Psoas muscle (tissue), 8 donors: ENCODE results near the gene VMP1. TPM values are rescaled to one million over a fixed set of nuclear protein-coding genes. Genes with fewer than 3 reads are reported as not detected.
A peak's percentile ranks its signal among the peaks of the same experiment; 100 is the strongest.

ENCODE experiments used
- ATAC-seq, 4 donors: fragments of 200-7000 bp; cut with Tn5 transposase; one replicate each; pipeline ENCODE4 v1.9.1; 2020; ENCODE audit warnings: moderate library complexity in 3 of 4, mild to moderate bottlenecking in 2 of 4
- DNase-seq, 2 donors: peaks; one replicate each; pipeline ENCODE4 v3.0.0-alpha.2; 2020
- H3K27ac ChIP-seq: fragments of 200-600 bp; one replicate; pipeline ENCODE4 v1.8.0; 2022
- H3K27me3 ChIP-seq, 3 donors: fragments of 200-600 bp in 1 of 3; one replicate each; pipeline versions ENCODE4 v1.6.1 to v1.8.0; 2013 to 2022; ENCODE audit warnings: low read length in 2 of 3, mild to moderate bottlenecking in 2 of 3, moderate library complexity in 1 of 3; ENCODE audit not compliant: insufficient read depth in 3 of 3
- H3K36me3 ChIP-seq, 2 donors: fragments of 200-600 bp in 1 of 2; one replicate each; pipeline versions ENCODE4 v1.6.1 to v1.8.0; 2013 to 2022; ENCODE audit warnings: low read depth in 1 of 2, mild to moderate bottlenecking in 1 of 2, moderate library complexity in 1 of 2; ENCODE audit not compliant: insufficient read depth in 1 of 2
- H3K4me1 ChIP-seq: fragments of 200-600 bp; one replicate; pipeline ENCODE4 v1.8.0; 2022
- H3K4me3 ChIP-seq: fragments of 200-600 bp; one replicate; pipeline ENCODE4 v1.8.0; 2022; ENCODE audit warnings: mild to moderate bottlenecking
- H3K9me3 ChIP-seq: fragments of 200-600 bp; one replicate; pipeline ENCODE4 v1.8.0; 2022
- WGBS, 3 donors: extraction: QIAGEN DNeasy Blood & Tissue Kit; methylation state at CpG; one replicate each; pipeline versions ENCODE4 v1.1.6 to v1.1.7; 2013; 5-methylcytosine and 5-hydroxymethylcytosine counted together
- intact Hi-C, 2 donors: fragments of 100-400 bp; cut with DNase I; formaldehyde crosslinking; loops; one replicate each; pipeline versions ENCODE4 v1.11.0 to v1.14.2; 2022
- polyA plus RNA-seq, 3 donors: library from polyadenylated mRNA; stranded (reverse); fragments of 200-250 nt; gene quantifications; one replicate each; pipeline ENCODE4 v1.2.3, GENCODE V29; 2013
- total RNA-seq, 4 donors: library from RNA; stranded (reverse); fragmentation: NEBNext Ultra II Directional in 2 of 4; extraction: Animal tissue kit (Norgen Biotek cat#: 25700) in 2 of 4; gene quantifications; one replicate each; pipeline versions ENCODE4 v1.2.1 to v1.2.4, GENCODE V29; 2021 to 2023
- TF ChIP-seq, protein P1 (sequence below): fragments of 200-600 bp; IDR thresholded peaks from one replicate; pipeline ENCODE4 v1.8.0; 2022; ENCODE audit warnings: antibody characterized with exemption
- donor health status: healthy with polysubstance abuse.
- donor health status: DM: no; HTN: no; CAD: no; lungs with moderate emphysema.
- donor health status: Bipolar disorder and iron deficiency.
- donor health status: healthy.
- donor health status: DM: yes; HTN: yes; CAD: no.
- donor health status: DM: no; HTN: no; CAD: no.
- donor health status: DM: no; HTN: no; CAD: no.
- donor health status: DM: yes; HTN: yes; CAD: no.

The VMP1 gene
- total and polyA plus RNA-seq, 7 donors, result 31.3 to 115 (median 60.5) TPM

GRCh38 chr17:59719526-59719925 is 12.1 kb downstream of the VMP1 start:
- Histone ChIP-seq H3K4me3 (no peak overlapping the region), H3K4me1 (peaks cover 16% of the 10 kb centered on the region), H3K27ac (no peak overlapping the region), H3K9me3 (no peaks in the 10 kb centered on the region), H3K27me3 (no peaks in the 10 kb centered on the region), H3K36me3 (no peaks in the 10 kb centered on the region)
- TF ChIP-seq, protein P1, sequence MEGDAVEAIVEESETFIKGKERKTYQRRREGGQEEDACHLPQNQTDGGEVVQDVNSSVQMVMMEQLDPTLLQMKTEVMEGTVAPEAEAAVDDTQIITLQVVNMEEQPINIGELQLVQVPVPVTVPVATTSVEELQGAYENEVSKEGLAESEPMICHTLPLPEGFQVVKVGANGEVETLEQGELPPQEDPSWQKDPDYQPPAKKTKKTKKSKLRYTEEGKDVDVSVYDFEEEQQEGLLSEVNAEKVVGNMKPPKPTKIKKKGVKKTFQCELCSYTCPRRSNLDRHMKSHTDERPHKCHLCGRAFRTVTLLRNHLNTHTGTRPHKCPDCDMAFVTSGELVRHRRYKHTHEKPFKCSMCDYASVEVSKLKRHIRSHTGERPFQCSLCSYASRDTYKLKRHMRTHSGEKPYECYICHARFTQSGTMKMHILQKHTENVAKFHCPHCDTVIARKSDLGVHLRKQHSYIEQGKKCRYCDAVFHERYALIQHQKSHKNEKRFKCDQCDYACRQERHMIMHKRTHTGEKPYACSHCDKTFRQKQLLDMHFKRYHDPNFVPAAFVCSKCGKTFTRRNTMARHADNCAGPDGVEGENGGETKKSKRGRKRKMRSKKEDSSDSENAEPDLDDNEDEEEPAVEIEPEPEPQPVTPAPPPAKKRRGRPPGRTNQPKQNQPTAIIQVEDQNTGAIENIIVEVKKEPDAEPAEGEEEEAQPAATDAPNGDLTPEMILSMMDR, result no peak
- intact Hi-C loops, result no loop called here
- no peak for ATAC-seq
- DNase-seq, result no peak

- WGBS, 3 donors, result 95 to 98% (median 95%) methylated on average over 4 of the region's 4 CpGs
- Histone ChIP-seq H3K27ac (no peak overlapping the region), H3K4me1 (peaks cover 24% of the 10 kb centered on the region), H3K36me3 (no peaks in the 10 kb centered on the region), H3K27me3 (no peaks in the 10 kb centered on the region), H3K9me3 (no peaks in the 10 kb centered on the region), H3K4me3 (no peak overlapping the region)
- intact Hi-C loops, result no loop called here
- no peak for ATAC-seq
- TF ChIP-seq, protein P1, result no peak
- DNase-seq, result no peak
These were observed 15.2 kb downstream of the VMP1 start for GRCh38 chr17:59722623-59723022.

- Histone ChIP-seq H3K27ac (no peak overlapping the region), H3K4me1 (peaks cover 28% of the 10 kb centered on the region)
- WGBS, 3 donors, result 65 to 87% (median 74%) methylated on average over 1 of the region's 1 CpG
These were observed 15.6 kb downstream of the VMP1 start for GRCh38 chr17:59723041-59723440.

GRCh38 chr17:59723607-59724006 is 16.2 kb downstream of the VMP1 start:
- H3K4me1 ChIP-seq, result peaks cover 34% of the 10 kb centered on the region
- H3K9me3 ChIP-seq, result no peaks in the 10 kb centered on the region
- no peak overlapping the region for H3K4me3 ChIP-seq
- TF ChIP-seq, protein P1, result no peak
- no peaks in the 10 kb centered on the region for H3K27me3 ChIP-seq
- H3K36me3 ChIP-seq, result no peaks in the 10 kb centered on the region
- intact Hi-C loops, result no loop called here
- ATAC-seq (no peak), DNase-seq (no peak)
- H3K27ac ChIP-seq, result no peak overlapping the region
- 94 to 97% (median 95%) methylated on average over 1 of the region's 1 CpG for WGBS, 3 donors

More at GRCh38 chr17:59723041-59723440, 15.6 kb downstream of the VMP1 start:
- ATAC-seq (no peak), DNase-seq (no peak)
- Histone ChIP-seq H3K4me3 (no peak overlapping the region), H3K9me3 (no peaks in the 10 kb centered on the region), H3K27me3 (no peaks in the 10 kb centered on the region), H3K36me3 (no peaks in the 10 kb centered on the region)
- intact Hi-C loops, result no loop called here
- TF ChIP-seq, protein P1, result no peak

GRCh38 chr17:59725691-59726090 is 18.2 kb downstream of the VMP1 start:
- TF ChIP-seq, protein P1, result no peak
- Histone ChIP-seq H3K27ac (peak overlapping the region; percentile 48), H3K4me1 (peaks cover 29% of the 10 kb centered on the region), H3K4me3 (no peak overlapping the region), H3K27me3 (no peaks in the 10 kb centered on the region), H3K9me3 (no peaks in the 10 kb centered on the region), H3K36me3 (no peaks in the 10 kb centered on the region)
- WGBS, 3 donors, result 43 to 65% (median 49%) methylated on average over 2 of the region's 2 CpGs
- peak in 3 of 4 donors; percentile 43 to 58 (median 46) for ATAC-seq
- no peak for DNase-seq
- intact Hi-C loops, result no loop called here
